HUDEP-2 (cell line): ENCODE data around the gene SNRNP48.

Experiments used
- DNase-seq, 76 experiments: peaks; one replicate each; lab custom pipeline; 2025; ENCODE audit not compliant: unreplicated experiment in 76 of 76; lab: John Stamatoyannopoulos, UW

Gene SNRNP48

DNA sequence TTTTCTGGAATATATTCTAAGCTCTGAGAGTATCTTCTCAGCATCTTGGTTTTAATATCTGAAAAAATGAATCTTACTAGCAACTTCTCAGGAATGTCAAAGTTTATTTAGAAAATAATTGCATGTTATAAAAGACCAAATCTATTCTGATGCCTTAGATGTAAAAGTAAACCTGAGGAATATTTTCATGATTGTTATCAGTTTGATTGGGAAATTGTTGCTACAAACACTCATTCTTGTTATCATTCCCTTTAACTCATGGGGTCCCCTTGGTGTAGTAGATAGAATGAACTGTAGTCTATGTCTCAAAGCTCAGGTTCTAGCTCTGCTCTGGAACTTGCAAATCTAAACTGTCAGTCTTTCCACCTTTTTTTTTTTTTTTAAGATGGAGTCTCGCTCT lies 50.0 kb downstream of the SNRNP48 start:
- DNase-seq: no peak

DNA sequence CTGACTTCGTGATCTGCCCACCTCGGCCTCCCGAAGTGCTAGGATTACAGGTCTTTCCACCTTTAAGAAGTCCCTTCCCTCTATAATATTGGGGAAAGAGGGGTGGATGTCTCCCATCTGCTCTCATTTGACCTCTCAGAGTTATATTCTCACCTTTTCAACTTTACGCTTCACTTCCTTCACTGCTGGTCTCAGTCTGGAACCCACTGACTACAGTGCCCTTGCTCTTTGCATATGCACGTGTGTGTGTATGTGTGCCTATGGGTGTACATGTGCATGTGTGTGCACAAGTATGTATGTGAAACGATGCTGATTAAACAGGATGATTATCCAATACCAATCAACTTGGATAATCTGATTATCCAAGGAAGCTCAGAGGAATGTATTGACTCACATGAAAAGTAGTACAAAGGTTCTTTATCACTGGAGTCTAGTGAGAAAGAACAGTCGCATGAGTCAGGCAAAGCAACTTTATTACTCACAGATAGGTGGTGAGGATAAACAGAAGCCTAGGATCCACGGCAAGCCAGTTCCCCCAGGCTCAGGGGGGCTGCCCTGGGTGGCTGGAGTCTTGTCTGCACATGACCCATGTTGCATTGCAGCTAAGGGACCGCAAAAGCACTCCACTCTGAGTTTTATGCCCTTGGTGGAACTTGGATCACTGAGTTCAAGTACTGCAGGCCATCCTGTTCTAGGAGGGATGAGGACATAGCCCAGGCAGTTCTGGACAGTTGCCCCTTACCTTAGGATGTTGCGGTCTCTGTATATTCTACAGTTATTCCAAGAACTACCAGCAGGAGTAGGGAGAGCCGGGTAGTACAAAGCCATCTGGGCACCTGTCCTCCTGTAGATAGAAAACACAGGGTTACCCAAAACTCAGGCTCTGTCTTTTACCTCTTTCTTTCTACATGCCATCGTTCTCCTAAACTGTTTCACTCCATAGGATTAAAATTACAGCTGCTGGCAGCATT lies 50.9 kb downstream of the SNRNP48 start:
- no peak for DNase-seq

DNA sequence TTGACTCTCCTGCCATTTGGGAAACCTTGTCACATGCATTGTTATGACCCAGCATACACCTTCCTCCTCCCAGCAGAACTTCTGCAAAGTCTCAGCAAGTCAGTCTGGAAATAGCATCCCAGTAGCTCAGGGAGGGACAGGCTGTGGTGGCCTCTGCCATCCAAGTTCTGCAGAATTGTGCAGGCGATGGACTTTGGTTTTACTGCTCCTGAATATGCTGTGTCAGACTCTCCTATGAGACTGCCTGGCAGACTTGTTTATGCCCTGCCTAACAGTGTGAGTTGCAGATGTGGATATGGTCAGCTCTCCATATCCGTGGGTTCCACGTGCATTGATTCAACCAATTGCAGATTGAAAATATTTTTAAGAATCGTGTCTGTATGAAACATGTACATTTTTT lies 52.8 kb downstream of the SNRNP48 start:
- DNase-seq: no peak

DNA sequence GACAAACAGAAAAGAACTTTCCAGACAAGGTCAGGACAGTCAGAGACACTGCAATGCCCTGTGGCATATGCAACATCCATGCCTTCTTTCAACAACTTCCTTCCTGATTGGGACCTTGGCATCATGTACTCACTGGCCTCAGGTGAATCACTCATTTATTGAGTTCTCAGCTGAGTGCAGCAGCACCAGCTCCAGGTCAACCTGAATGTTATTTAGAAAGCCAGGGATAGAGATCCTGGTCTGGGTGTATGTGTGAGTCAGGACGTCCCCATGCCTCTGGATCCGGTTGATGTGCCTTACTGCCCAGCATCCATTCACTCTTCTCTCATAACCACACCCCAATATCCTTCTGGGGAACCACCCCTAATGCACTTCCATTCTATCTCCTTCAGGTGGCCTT lies 54.4 kb downstream of the SNRNP48 start:
- DNase-seq: no peak

DNA sequence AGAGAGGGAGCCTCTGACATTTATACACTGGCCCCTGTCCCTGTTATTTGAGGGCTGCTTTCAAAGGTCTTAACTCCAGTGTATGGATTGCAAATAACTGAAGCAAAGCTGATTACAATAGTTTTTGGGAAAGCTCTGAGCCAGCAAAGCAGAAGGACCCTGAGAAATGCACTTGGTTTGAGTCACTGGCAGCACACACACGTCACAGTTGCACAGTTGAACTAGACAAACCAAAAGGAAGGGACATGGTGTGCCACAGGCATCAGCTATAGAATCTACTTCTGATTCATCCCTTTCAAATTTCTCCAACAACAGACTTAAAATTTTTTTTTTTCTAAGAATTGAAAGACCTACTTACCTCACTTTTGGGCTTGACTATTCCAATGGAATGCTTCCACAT lies 56.4 kb downstream of the SNRNP48 start:
- DNase-seq: no peak

DNA sequence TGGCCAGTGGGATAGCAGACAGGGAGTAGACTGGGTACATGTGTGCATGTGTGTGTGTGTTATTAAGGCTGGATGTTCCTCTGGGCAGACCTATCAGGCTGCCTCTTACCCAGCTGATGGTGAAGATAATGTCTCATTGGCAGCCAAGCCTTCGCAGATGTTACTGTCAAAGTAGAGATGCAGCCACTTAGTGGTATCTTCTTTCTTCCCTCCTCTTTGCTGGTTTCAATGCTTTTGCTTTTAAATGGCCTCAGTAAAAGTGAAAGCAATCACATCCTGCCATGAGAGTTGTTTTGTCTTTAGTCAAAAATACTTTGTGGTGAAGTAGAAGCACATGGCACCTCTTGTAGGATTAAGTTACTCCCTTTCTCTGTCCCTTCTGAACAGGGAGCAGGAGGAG lies 57.5 kb downstream of the SNRNP48 start:
- peak in 15 of 76 experiments; percentile 3 to 43 (median 18) for DNase-seq

DNA sequence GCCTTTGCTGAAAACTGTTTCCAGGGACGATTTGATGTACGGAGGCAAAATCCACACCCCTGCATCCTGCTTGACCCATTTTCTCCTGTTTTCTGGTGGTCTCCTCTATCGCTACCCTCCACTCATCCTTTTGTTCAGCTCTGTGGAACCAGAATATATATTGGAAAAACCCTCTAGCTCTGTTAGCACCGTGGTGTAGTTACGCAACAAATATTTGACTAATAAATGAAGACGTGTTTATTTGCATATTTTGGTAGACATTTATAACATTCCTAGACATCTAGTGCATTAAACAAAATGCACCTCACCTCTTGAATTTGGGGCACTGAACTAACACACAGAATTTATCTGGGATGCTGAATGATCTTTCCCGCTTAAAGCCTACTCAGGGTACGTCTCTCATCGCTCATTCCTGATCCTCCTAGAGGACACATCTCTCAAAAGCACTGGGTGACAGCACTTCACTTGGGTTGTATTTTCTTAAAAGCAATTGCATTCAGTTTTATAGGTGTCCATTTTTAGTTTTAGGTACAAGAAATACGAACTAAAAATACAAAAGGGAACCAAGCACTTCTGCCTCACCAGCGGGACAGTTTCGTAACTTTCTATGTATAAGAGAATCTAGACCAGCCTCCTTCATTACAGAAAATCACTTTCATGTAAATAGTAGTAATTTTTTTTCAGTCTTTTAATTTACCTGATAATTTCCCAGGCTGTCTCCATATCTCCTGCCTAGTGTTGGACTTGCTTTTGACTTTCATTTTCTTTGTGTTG lies 59.2 kb downstream of the SNRNP48 start:
- DNase-seq: no peak

DNA sequence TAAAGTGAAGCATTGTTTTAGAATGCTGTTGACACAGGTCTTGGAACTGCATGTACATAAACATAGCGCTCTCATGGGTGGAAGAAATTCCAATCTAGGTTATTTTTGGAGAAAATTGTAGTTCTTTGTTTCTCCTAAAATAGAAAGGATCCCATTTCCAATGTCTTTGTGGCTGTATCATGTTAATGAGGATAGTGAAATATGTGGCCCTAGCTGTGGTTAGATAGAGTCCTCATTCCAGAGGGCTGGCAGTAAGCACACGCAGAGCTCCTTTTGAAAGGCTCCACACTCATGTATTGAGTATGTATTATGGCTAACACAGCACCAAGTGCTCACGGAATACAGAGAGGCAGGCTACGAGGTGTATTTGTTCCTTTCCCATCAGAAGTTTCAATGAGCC lies 60.9 kb downstream of the SNRNP48 start:
- no peak for DNase-seq

DNA sequence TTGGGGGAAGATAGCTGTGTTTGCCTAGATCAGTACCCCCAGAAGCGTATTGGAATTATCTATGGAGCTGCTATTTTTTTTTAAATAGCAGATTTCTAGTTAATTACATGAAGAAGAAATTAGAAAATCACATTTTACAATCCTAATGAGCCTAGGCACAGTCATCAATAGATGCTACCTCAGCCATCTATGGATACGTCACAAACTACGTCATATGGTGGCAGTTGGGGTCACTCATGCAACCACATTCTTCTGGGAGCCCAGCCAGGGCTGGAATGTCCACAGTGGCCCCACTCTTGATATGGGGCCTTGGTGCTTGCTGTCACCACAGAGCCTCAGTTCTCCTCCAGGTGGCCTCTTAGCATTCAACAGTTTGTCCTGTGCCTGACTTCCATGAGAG lies 63.0 kb downstream of the SNRNP48 start:
- no peak for DNase-seq

DNA sequence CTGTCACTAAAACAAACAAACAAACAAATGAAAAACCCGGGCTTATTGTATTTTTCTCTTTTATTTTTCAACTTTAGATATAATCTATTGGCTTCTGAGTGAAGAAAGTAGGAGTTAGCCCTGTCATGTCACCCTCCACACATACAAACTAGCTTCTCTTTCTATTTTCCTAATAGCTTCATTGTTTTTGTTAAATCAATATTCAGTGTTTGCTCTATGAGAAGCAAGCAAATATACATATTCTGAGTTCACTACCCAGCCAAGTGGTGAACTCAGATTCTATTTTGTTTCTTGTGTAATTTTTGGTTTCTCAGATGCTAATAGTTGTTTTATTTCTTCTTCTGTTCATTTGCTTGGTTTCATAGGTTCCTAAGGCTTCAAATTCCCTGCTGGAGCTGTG lies 66.4 kb downstream of the SNRNP48 start:
- DNase-seq: no peak

DNA sequence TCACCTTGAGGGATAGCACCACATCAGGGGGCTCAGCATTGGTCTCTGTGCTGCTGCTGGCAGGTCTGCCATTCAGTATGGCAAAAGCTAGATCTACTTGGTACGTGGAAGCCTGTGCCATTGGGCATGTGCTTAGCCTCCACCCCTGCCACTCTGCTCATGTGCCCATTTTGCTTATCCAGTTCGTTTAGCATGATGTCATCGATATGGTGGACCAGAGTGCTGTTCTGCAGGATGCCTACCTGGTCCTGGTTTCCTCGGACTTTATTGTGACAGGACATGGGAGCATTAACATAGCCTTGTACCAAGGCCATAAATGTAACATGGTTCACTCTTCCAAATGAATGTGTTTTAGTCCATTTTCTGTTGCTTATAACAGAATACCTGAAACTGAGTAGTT lies 68.5 kb downstream of the SNRNP48 start:
- no peak for DNase-seq

DNA sequence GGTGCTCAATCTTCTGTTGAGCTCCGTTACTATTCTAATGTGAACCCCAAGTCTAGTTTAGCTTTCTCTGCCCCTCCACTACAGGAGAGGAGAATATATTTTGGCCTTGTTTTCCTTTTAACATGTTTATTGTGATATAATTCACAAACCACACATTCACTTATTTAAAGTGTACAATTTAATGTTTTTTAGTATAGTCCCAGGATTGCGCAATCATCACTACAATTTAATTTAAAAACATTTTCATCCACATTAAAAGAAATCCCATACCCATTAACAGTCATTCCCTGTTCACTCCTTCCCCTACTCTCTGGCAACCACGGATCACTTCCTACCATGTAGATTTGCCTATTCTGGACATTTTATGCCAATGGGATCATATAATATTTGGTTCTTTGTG lies 71.4 kb downstream of the SNRNP48 start:
- DNase-seq: no peak
